Measurements from ENCODE around the gene DBH.
"Not testable (repeated sequence)": the region's sequence is repeated elsewhere in the genome, so short reads cannot be mapped to it uniquely, and the experiment has no call there.

The DBH gene

DNA sequence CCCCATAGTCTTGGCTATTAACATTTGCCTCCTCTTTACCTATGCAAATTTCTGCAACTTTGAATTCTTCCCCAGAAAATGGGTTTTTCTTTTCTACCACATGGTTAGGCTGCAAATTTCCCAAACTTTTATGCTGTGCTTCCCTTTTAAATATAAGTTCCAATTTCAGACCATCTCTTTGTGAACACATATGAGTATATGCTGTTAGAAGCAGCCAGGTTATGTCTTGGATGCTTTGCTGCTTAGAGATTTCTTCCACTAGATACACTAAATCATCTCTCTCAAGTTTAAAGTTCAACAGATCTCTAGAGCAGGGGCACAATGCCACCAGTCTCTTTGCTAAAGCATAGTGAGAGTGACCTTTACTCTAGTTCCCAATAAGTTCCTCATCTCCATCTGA is 10.2 kb upstream of the DBH start:
- not testable (repeated sequence) for DNase-seq (ENCODE audit: low spot score)

- no peak for DNase-seq (ENCODE audit: low spot score)
Measured at GRCh38 chr9:133627341-133627740, 8.8 kb upstream of the DBH start.

DNA sequence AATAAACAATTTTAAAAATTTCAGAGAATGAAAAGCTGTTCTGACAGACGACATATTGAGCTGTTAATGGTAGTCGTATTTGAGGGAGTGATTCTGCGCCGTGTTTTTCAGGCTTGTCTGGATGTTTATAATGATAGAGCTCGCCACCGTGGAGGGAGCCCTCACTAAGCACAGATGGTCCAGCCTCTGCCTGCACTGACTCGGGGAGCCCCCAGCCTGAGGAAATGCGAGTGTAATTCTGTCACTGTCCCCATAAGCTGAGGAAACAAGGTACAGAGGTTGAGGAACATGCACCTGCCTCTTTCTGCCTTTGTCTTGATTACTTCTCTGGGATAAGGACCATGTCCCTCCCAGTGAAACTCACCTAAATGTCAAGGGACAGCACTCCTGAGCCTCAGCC is 7.4 kb upstream of the DBH start:
- DNase-seq (ENCODE audit: low spot score): no peak

- no peak for DNase-seq (ENCODE audit: low spot score)
Measured at GRCh38 chr9:133629221-133630110, 6.7 kb upstream of the DBH start.

DNA sequence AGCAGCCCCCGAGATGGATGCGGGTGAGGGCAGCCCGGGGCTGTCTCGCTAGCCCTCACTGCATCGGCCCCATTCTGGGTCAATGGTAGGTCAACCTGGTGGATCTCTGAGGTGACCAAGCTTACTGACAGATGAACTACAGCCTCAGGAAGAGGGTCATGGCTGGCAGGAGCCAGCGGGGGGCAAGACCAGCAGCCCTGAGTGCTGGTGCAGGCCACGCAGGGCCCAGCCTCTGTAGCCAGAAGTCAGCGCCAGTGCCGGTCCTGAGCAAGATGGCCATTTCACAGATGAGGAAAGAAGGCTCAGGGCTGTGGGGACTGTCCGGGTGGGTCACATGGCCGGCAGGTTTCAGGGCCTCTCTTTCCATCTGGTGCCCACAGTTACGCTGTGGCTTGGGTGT is 5.1 kb upstream of the DBH start:
- no peak for DNase-seq (ENCODE audit: low spot score)

DNA sequence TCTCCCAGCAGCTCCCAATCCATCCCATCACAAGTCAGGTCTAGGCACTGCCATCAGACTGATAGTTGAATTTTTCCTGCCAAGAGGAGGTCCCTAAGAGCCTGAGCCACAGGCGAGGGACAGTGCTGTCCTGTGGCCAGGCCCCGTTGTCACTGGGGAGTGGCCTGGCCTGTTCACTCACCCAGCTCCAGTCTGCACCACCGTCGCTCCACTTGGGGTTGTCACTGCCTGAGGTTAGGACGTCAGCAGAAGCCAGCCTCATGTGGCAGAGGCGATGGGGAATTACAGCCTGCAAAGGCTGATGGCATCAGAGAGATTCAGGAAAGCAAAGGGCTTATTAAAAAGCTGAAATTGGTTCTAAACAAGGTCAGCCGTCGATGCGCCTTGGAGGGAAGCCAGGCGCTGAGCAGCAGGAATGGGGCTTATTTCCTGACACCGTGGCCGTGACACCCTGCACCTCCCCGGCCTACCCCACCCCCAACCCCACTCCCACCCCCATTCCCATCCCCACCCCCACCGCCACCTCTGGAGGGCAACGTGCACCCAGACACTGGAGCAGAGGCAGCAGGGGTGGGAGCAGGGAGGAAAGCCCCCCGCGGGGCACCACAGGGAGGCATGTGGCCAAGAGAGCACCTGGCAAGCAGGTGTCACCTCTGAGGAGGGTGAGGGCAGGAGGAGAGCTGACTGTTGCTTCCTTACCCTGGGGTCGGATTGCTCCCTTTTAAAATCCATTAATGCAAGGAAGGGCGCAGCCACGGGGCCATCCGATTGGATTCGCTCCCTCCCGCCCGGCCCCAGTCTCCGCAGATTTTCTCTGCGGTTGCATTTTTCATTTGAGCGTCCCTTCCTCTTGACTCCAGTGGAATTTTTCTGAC is 3.1 kb upstream of the DBH start:
- DNase-seq (ENCODE audit: low spot score): no peak

GRCh38 chr9:133633681-133634080 is 2.5 kb upstream of the DBH start:
- no peak for DNase-seq (ENCODE audit: low spot score)

GRCh38 chr9:133634081-133634691 is 2.0 kb upstream of the DBH start:
- no peak for DNase-seq (ENCODE audit: low spot score)

DNA sequence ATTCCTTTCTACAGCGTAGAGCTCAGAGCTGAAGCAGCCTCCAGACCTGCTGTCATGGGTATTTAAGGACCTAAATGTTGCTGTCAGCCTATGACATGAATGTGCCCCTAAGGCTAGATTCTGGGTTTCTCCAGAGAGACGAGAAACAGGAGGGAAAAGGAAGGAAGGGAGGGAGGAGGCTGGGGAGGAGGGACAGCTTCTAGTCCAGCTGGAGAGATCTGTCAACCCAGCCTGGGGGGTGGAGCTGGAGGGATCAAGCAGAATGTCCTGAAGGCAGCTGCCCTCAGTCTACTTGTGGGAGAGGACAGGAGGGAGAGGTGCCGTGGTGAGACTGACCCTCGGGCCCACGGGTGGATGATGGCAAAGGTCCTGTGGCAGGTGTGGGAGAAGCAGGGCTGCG is 1.1 kb upstream of the DBH start:
- no peak for DNase-seq (ENCODE audit: low spot score)

DNA sequence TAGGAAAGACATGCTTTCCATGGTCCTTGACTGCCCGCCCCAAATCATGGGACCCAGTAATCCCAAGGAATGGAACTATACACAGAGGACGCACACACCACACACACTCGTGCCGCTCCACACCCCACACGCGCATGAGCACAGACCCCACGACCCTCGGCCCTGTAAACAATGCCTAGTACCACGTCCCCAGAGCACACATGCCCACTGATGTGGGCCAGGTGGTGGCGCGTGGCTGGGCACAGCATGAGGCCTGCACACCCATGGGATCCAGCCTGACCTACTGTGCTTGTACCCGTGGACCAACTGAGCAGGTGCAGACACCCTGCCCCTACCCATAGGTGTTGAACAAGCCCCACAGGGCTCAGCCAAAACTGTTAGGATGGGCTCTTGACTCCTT is 739 bp downstream of the DBH start:
- DNase-seq (ENCODE audit: low spot score): no peak

DNA sequence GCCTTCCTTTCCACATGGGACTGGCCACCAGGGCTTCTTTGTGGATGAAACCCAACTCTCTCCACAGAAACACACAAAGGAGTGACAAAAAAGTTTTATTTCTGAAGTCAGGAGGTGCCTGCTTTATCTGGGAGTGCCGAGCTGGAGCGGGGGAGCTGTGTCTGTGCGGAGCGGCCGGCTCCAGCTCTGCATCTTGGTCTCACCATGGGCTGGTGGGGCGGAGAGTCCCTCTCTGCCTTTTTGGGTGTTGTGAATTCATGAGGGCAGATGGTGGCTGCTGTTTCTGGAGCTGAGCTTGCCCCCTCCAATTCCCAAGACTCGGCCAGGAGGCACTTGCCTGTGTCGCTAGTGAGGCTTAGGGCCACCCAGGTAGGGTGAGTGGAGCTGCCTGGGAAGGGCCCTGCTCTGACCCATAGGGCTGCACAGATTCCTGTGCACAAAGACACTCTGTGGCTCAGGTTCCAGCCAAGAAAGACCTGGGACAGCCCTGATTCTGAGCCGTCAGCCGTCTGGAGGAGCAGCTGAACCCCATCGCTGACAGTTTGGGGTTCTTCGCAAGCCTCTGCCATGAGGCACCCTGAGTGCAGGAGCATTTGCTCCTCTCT is 1.4 kb downstream of the DBH start:
- DNase-seq (ENCODE audit: low spot score): no peak

DNA sequence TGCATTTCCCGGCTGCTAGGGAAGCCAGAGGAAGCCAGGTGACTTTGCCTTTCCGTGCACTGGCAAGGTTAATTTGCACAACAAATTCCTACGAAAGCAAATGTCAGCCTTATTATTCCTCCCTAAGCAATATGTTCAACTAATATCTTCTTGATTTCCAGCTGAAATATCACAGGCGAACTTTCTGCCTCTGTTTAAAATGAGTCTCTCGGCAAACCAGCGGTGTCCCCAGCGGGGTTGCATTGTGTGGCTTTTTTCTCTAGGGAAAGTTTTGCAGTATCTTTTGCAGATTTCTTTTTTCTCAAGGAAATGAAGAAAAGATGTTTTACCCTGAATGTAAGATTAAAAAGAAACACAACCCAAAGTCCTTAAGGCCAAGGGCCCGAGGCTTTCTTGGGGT is 1.9 kb downstream of the DBH start:
- DNase-seq (ENCODE audit: low spot score): no peak

GRCh38 chr9:133638711-133639110 is 2.5 kb downstream of the DBH start:
- no peak for DNase-seq (ENCODE audit: low spot score)

DNA sequence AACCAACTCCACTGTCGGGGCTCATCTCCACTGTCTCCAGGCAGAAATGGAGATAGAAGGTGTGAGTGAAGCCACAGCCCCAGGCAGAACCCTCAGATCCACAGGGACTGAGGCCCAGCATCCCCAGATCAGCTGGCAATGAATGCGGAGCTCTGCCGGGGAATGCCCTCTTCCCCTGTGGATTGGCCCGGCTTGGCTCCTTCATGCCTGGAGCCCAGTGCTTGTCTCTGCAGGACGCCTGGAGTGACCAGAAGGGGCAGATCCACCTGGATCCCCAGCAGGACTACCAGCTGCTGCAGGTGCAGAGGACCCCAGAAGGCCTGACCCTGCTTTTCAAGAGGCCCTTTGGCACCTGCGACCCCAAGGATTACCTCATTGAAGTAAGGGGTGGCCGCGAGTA is 3.5 kb downstream of the DBH start:
- no peak for DNase-seq (ENCODE audit: low spot score)

GRCh38 chr9:133640160-133640559 is 4.0 kb downstream of the DBH start:
- no peak for DNase-seq (ENCODE audit: low spot score)

- DNase-seq (ENCODE audit: low spot score): no peak
Measured at GRCh38 chr9:133640580-133641395, 4.6 kb downstream of the DBH start.

- DNase-seq (ENCODE audit: low spot score): no peak
Measured at GRCh38 chr9:133641396-133641655, 5.2 kb downstream of the DBH start.

GRCh38 chr9:133641861-133642595 is 5.9 kb downstream of the DBH start:
- no peak for DNase-seq (ENCODE audit: low spot score)

- no peak for DNase-seq (ENCODE audit: low spot score)
Measured at GRCh38 chr9:133642708-133643361, 6.7 kb downstream of the DBH start.

DNA sequence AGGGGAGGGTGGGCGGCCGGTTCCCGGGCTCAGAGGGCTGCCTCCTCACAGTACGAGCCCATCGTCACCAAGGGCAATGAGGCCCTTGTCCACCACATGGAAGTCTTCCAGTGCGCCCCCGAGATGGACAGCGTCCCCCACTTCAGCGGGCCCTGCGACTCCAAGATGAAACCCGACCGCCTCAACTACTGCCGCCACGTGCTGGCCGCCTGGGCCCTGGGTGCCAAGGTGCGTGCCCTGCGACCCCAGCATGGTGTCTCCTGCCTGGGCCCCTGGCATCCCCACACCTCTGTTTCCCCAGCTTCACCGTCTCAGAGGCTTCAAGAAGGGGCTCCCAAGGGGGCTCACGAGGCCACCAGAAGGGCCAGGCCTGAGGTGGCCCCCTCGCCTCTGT is 7.2 kb downstream of the DBH start:
- no peak for DNase-seq (ENCODE audit: low spot score)

Measured in HuH-7 (cell line).